Neural cell (in vitro differentiated cells): ENCODE data around the gene CACNA1C. TPM values are rescaled to one million over a fixed set of nuclear protein-coding genes. Genes with fewer than 3 reads are reported as not detected.

Source experiments
- H2AFZ ChIP-seq: fragments of 200-600, 300-800 bp; sonication (generic), shearing (Covaris generic); 2 replicates; pipeline ENCODE4 v1.6.0; 2014; ENCODE audit warnings: low read depth, mild to moderate bottlenecking, antibody characterized with exemption, low read length, moderate library complexity
- H3F3A ChIP-seq: fragments of 200-600 bp; shearing (Covaris generic); 2 replicates; pipeline ENCODE4 v1.6.1; 2016; ENCODE audit warnings: mild to moderate bottlenecking, moderate library complexity, mixed read lengths, antibody characterized with exemption, low read length; ENCODE audit not compliant: insufficient read depth, poor library complexity, severe bottlenecking
- H3K27ac ChIP-seq: fragments of 200-600, 300-800 bp; sonication (generic), shearing (Covaris generic); 2 replicates; pipeline ENCODE4 v1.5.1; 2014; ENCODE audit warnings: mild to moderate bottlenecking, low read length, moderate library complexity
- H3K27me3 ChIP-seq: fragments of 300-800, 200-600 bp; sonication (generic), shearing (Covaris generic); 2 replicates; pipeline ENCODE4 v1.6.0; 2014; ENCODE audit warnings: mild to moderate bottlenecking, low read depth, low read length, moderate library complexity; ENCODE audit not compliant: insufficient read depth
- H3K36me3 ChIP-seq: fragments of 300-800, 200-600 bp; sonication (generic), shearing (Covaris generic); 2 replicates; pipeline ENCODE4 v1.5.1; 2014; ENCODE audit warnings: mild to moderate bottlenecking, antibody characterized with exemption, low read length, moderate library complexity; ENCODE audit not compliant: insufficient read depth
- H3K4me2 ChIP-seq: fragments of 300-800, 200-600 bp; sonication (generic), shearing (Covaris generic); 2 replicates; pipeline ENCODE4 v1.6.0; 2014; ENCODE audit warnings: mild to moderate bottlenecking, low read length
- H3K4me3 ChIP-seq: fragments of 300-800, 200-600 bp; sonication (generic), shearing (Covaris generic); 2 replicates; pipeline ENCODE4 v1.5.1; 2014; ENCODE audit warnings: mild to moderate bottlenecking, low read length, moderate library complexity
- H3K79me2 ChIP-seq: fragments of 200-600 bp; shearing (Covaris generic); replicated peaks from 2 replicates; pipeline ENCODE4 v1.6.0; 2014; ENCODE audit warnings: mild to moderate bottlenecking, low read length, moderate library complexity; ENCODE audit not compliant: insufficient read depth
- H3K9ac ChIP-seq: fragments of 300-800, 200-600 bp; sonication (generic), shearing (Covaris generic); 2 replicates; pipeline ENCODE4 v1.6.1; 2016; ENCODE audit warnings: mild to moderate bottlenecking, low read length, mixed read lengths
- H3K9me2 ChIP-seq: fragments of 200-600 bp; shearing (Covaris generic); 2 replicates; pipeline ENCODE4 v1.6.1; 2016; ENCODE audit warnings: mild to moderate bottlenecking, low read length, mixed read lengths; ENCODE audit not compliant: insufficient read depth
- H3K9me3 ChIP-seq: fragments of 200-600, 300-800 bp; sonication (generic), shearing (Covaris generic); 2 replicates; pipeline ENCODE4 v1.6.1; 2016; ENCODE audit warnings: mild to moderate bottlenecking, mixed run types, low read length, moderate library complexity, mixed read lengths
- H4K20me1 ChIP-seq: fragments of 200-600 bp; shearing (Covaris generic); 2 replicates; pipeline ENCODE4 v1.6.1; 2016; ENCODE audit warnings: mild to moderate bottlenecking, mixed run types; ENCODE audit not compliant: insufficient read depth
- CTCF ChIP-seq: fragments of 450-650 bp; IDR thresholded peaks from 2 replicates; pipeline ENCODE4 v1.5.1; 2014; ENCODE audit warnings: antibody characterized with exemption, mild to moderate bottlenecking, moderate library complexity; ENCODE audit not compliant: poor library complexity, severe bottlenecking
- EP300 ChIP-seq: fragments of 450-650 bp; conservative IDR thresholded peaks from 2 replicates; pipeline ENCODE4 v1.6.1; 2014; ENCODE audit warnings: antibody characterized with exemption, mild to moderate bottlenecking, moderate library complexity; ENCODE audit not compliant: poor library complexity, severe bottlenecking
- EZH2 ChIP-seq: fragments of 200-600, 300-800 bp; shearing (Covaris generic), sonication (generic); IDR thresholded peaks from 2 replicates; pipeline ENCODE4 v1.6.1; 2014; ENCODE audit warnings: antibody characterized with exemption, low read length, borderline replicate concordance, mild to moderate bottlenecking; ENCODE audit not compliant: insufficient read depth, poor library complexity, severe bottlenecking
- MXI1 ChIP-seq: fragments of 450-650 bp; conservative IDR thresholded peaks from 2 replicates; pipeline ENCODE4 v1.6.1; 2014; ENCODE audit warnings: antibody characterized with exemption, mild to moderate bottlenecking; ENCODE audit not compliant: poor library complexity, severe bottlenecking
- POLR2AphosphoS5 ChIP-seq: IDR thresholded peaks from 2 replicates; pipeline ENCODE4 v1.6.1; 2012
- RAD21 ChIP-seq: fragments of 450-650 bp; conservative IDR thresholded peaks from 2 replicates; pipeline ENCODE4 v1.6.1; 2014; ENCODE audit warnings: antibody characterized with exemption, mild to moderate bottlenecking, moderate library complexity
- SMC3 ChIP-seq: fragments of 450-650 bp; conservative IDR thresholded peaks from 2 replicates; pipeline ENCODE4 v1.6.1; 2014; ENCODE audit warnings: antibody characterized with exemption, mild to moderate bottlenecking, moderate library complexity; ENCODE audit not compliant: poor library complexity
- TAF1 ChIP-seq: IDR thresholded peaks from 2 replicates; pipeline ENCODE4 v1.6.1; 2012; ENCODE audit warnings: low read depth
- polyA plus RNA-seq: library from polyadenylated mRNA; depleted of rRNA; stranded (reverse); fragments of >200 nt; gene quantifications from 2 replicates; pipeline ENCODE4 v1.2.3, GENCODE V29; 2014
- TF ChIP-seq, protein P1 (sequence below): IDR thresholded peaks from 2 replicates; pipeline ENCODE4 v1.6.1; 2012; ENCODE audit warnings: borderline replicate concordance

The CACNA1C gene
- polyA plus RNA-seq, 1 donor from 2014 or later = 9.7 TPM

GRCh38 chr12:2390850-2391390 lies 338.1 kb downstream of the CACNA1C start:
- no peak for TF ChIP-seq RAD21
- TF ChIP-seq, protein P1, sequence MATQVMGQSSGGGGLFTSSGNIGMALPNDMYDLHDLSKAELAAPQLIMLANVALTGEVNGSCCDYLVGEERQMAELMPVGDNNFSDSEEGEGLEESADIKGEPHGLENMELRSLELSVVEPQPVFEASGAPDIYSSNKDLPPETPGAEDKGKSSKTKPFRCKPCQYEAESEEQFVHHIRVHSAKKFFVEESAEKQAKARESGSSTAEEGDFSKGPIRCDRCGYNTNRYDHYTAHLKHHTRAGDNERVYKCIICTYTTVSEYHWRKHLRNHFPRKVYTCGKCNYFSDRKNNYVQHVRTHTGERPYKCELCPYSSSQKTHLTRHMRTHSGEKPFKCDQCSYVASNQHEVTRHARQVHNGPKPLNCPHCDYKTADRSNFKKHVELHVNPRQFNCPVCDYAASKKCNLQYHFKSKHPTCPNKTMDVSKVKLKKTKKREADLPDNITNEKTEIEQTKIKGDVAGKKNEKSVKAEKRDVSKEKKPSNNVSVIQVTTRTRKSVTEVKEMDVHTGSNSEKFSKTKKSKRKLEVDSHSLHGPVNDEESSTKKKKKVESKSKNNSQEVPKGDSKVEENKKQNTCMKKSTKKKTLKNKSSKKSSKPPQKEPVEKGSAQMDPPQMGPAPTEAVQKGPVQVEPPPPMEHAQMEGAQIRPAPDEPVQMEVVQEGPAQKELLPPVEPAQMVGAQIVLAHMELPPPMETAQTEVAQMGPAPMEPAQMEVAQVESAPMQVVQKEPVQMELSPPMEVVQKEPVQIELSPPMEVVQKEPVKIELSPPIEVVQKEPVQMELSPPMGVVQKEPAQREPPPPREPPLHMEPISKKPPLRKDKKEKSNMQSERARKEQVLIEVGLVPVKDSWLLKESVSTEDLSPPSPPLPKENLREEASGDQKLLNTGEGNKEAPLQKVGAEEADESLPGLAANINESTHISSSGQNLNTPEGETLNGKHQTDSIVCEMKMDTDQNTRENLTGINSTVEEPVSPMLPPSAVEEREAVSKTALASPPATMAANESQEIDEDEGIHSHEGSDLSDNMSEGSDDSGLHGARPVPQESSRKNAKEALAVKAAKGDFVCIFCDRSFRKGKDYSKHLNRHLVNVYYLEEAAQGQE = no peak
- no peak for TF ChIP-seq EP300
- no peak for TF ChIP-seq EZH2
- no peak for TF ChIP-seq MXI1
- TF ChIP-seq CTCF = no peak
- TF ChIP-seq POLR2AphosphoS5 = no peak
- TF ChIP-seq SMC3 = no peak
- no peak for TF ChIP-seq TAF1
- Histone ChIP-seq H3K27me3 (no peaks in the 10 kb centered on the region), H3K9me3 (no peaks in the 10 kb centered on the region), H3K4me2 (no peak overlapping the region), H3K27ac (no peak overlapping the region), H4K20me1 (no peaks in the 10 kb centered on the region), H2AFZ (no peak overlapping the region), H3K9me2 (no peaks in the 10 kb centered on the region), H3K4me3 (no peak overlapping the region), H3F3A (no peaks in the 10 kb centered on the region), H3K9ac (no peak overlapping the region), H3K36me3 (no peaks in the 10 kb centered on the region), H3K79me2 (no peaks in the 10 kb centered on the region)

DNA sequence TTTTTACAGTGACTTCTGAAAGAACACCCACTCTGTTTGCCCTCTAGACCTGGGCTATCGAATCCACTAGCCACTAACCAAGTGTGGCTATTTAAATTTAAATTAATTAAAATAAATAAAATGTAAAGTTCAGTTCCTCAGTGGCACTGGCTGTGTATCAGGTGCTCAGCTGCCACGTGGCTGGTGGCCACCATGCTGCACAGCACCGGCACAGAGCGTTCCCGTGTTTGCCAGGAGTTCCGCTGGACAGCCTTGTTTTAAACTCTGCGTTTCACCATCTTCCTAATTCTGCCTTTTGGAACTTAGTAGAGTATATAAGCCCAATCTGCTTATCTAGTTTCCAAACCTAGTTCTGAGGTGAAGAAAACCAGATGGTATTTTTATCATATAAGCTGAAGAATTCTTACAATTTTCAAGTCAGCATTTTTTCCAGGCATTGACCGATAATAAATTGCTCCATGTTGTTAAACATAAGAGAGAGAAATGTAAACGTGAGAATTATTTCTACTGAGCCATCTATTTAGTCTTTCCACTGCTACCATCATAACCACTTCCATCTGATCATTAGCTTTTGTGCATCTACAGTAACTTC lies 339.0 kb downstream of the CACNA1C start:
- no peaks in the 10 kb centered on the region for H4K20me1 ChIP-seq
- no peak overlapping the region for H3K9ac ChIP-seq
- H2AFZ ChIP-seq = no peak overlapping the region
- no peaks in the 10 kb centered on the region for H3F3A ChIP-seq
- H3K27ac ChIP-seq = no peak overlapping the region
- H3K9me2 ChIP-seq = no peaks in the 10 kb centered on the region
- TF ChIP-seq, protein P1 = no peak
- no peaks in the 10 kb centered on the region for H3K79me2 ChIP-seq
- no peaks in the 10 kb centered on the region for H3K36me3 ChIP-seq
- no peak overlapping the region for H3K4me3 ChIP-seq
- no peaks in the 10 kb centered on the region for H3K27me3 ChIP-seq
- H3K9me3 ChIP-seq = no peaks in the 10 kb centered on the region
- H3K4me2 ChIP-seq = no peak overlapping the region
